ENCODE data around the gene SHF.

DNA sequence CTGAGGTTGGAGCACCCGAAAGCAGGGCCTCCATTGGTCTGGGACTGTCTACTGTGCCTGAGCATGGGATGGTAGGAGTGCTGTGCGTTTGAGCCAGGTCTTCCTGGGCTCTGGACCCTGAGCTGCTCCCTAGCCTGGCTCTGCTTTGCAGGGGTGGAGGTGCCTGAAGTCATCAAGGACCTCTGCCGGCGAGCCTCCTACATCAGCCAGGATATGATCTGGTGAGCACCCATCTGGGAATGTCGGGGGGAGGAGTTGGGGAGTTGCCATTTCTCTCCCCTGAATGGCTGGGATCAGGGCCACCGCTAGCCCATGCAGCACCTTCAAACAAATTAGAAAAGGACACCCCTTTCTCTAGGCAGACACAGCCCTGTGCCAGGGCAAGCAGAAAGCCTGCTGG is 37.3 kb downstream of the SHF start:
- TF ChIP-seq, protein P1, sequence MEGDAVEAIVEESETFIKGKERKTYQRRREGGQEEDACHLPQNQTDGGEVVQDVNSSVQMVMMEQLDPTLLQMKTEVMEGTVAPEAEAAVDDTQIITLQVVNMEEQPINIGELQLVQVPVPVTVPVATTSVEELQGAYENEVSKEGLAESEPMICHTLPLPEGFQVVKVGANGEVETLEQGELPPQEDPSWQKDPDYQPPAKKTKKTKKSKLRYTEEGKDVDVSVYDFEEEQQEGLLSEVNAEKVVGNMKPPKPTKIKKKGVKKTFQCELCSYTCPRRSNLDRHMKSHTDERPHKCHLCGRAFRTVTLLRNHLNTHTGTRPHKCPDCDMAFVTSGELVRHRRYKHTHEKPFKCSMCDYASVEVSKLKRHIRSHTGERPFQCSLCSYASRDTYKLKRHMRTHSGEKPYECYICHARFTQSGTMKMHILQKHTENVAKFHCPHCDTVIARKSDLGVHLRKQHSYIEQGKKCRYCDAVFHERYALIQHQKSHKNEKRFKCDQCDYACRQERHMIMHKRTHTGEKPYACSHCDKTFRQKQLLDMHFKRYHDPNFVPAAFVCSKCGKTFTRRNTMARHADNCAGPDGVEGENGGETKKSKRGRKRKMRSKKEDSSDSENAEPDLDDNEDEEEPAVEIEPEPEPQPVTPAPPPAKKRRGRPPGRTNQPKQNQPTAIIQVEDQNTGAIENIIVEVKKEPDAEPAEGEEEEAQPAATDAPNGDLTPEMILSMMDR (IDR thresholded peaks at IDR 0.05; ENCODE audit: low read depth, low read length, poor library complexity, severe bottlenecking), result no peak
- TF ChIP-seq EZH2phosphoT487 (IDR thresholded peaks at IDR 0.05; ENCODE audit: borderline replicate concordance, low read length), result no peak
